HEK293 (cell line): ENCODE data around the gene IPO13.

Experiments
- BCL11B ChIP-seq: fragments of 450-650 bp; formaldehyde crosslinking; IDR thresholded peaks from 2 replicates; pipeline ENCODE4 v1.5.1; 2016; ENCODE audit warnings: low read depth, missing biosample characterization, missing genetic modification characterization
- EGR2 ChIP-seq: fragments of 450-650 bp; formaldehyde crosslinking; IDR thresholded peaks from 2 replicates; pipeline ENCODE4 v1.5.1; 2016; ENCODE audit warnings: low read depth, missing biosample characterization, missing genetic modification characterization
- GLIS2 ChIP-seq: fragments of 450-650 bp; formaldehyde crosslinking; IDR thresholded peaks from 2 replicates; pipeline ENCODE4 v1.5.1; 2016; ENCODE audit warnings: missing biosample characterization, missing genetic modification characterization
- HOXD13 ChIP-seq: sonication (generic); formaldehyde crosslinking; IDR thresholded peaks from 2 replicates; pipeline ENCODE4 v1.8.0; 2022; ENCODE audit warnings: missing genetic modification reagents, borderline replicate concordance
- KLF10 ChIP-seq: fragments of 450-650 bp; IDR thresholded peaks from 2 replicates; pipeline ENCODE4 v1.5.1; 2018; ENCODE audit warnings: missing biosample characterization, mild to moderate bottlenecking, missing genetic modification characterization
- KLF7 ChIP-seq: fragments of 450-650 bp; formaldehyde crosslinking; IDR thresholded peaks from 2 replicates; pipeline ENCODE4 v1.5.1; 2016; ENCODE audit warnings: missing biosample characterization, missing genetic modification characterization, borderline replicate concordance
- REPIN1 ChIP-seq: fragments of 450-650 bp; formaldehyde crosslinking; IDR thresholded peaks from 2 replicates; pipeline ENCODE4 v1.5.1; 2017; ENCODE audit warnings: missing biosample characterization, missing genetic modification characterization, low read depth
- SP2 ChIP-seq: fragments of 450-650 bp; formaldehyde crosslinking; IDR thresholded peaks from 2 replicates; pipeline ENCODE4 v1.5.1; 2016; ENCODE audit warnings: missing biosample characterization, missing genetic modification characterization
- SP3 ChIP-seq: fragments of 450-650 bp; formaldehyde crosslinking; IDR thresholded peaks from 2 replicates; pipeline ENCODE4 v1.5.1; 2016; ENCODE audit warnings: missing biosample characterization, missing genetic modification characterization
- SP7 ChIP-seq: fragments of 450-650 bp; formaldehyde crosslinking; IDR thresholded peaks from 2 replicates; pipeline ENCODE4 v1.5.1; 2016; ENCODE audit warnings: missing biosample characterization, missing genetic modification characterization
- WT1 ChIP-seq: fragments of 450-650 bp; formaldehyde crosslinking; IDR thresholded peaks from 2 replicates; pipeline ENCODE4 v1.5.1; 2016; ENCODE audit warnings: missing biosample characterization, missing genetic modification characterization
- YY1 ChIP-seq: fragments of 450-650 bp; formaldehyde crosslinking; IDR thresholded peaks from 2 replicates; pipeline ENCODE4 v1.5.1; 2018; ENCODE audit warnings: missing biosample characterization, missing genetic modification characterization
- ZFHX2 ChIP-seq: fragments of 450-650 bp; formaldehyde crosslinking; conservative IDR thresholded peaks from 2 replicates; pipeline ENCODE4 v1.5.1; 2016; ENCODE audit warnings: missing biosample characterization, missing genetic modification characterization
- ZNF155 ChIP-seq: fragments of 450-650 bp; formaldehyde crosslinking; IDR thresholded peaks from 2 replicates; pipeline ENCODE4 v1.5.1; 2016; ENCODE audit warnings: missing biosample characterization, missing genetic modification characterization
- ZNF169 ChIP-seq: fragments of 450-650 bp; formaldehyde crosslinking; IDR thresholded peaks from 2 replicates; pipeline ENCODE4 v1.5.1; 2016; ENCODE audit warnings: missing biosample characterization, missing genetic modification characterization
- ZNF629 ChIP-seq: fragments of 450-650 bp; formaldehyde crosslinking; IDR thresholded peaks from 2 replicates; pipeline ENCODE4 v1.5.1; 2017; ENCODE audit warnings: missing biosample characterization, missing genetic modification characterization
- ZXDB ChIP-seq: fragments of 450-650 bp; formaldehyde crosslinking; IDR thresholded peaks from 2 replicates; pipeline ENCODE4 v1.5.1; 2016; ENCODE audit warnings: missing biosample characterization, missing genetic modification characterization
- TF ChIP-seq, protein P1 (sequence below): fragments of 450-650 bp; formaldehyde crosslinking; IDR thresholded peaks from 2 replicates; pipeline ENCODE4 v1.5.1; 2016; ENCODE audit warnings: missing biosample characterization, missing genetic modification characterization
- TF ChIP-seq, protein P2 (sequence below): fragments of 450-650 bp; formaldehyde crosslinking; IDR thresholded peaks from 2 replicates; pipeline ENCODE4 v1.5.1; 2016; ENCODE audit warnings: missing biosample characterization, missing genetic modification characterization
- TF ChIP-seq, protein P3 (sequence below): fragments of 450-650 bp; formaldehyde crosslinking; IDR thresholded peaks from 2 replicates; pipeline ENCODE4 v1.5.1; 2016; ENCODE audit warnings: missing biosample characterization, missing genetic modification characterization, low read depth

Gene IPO13

DNA sequence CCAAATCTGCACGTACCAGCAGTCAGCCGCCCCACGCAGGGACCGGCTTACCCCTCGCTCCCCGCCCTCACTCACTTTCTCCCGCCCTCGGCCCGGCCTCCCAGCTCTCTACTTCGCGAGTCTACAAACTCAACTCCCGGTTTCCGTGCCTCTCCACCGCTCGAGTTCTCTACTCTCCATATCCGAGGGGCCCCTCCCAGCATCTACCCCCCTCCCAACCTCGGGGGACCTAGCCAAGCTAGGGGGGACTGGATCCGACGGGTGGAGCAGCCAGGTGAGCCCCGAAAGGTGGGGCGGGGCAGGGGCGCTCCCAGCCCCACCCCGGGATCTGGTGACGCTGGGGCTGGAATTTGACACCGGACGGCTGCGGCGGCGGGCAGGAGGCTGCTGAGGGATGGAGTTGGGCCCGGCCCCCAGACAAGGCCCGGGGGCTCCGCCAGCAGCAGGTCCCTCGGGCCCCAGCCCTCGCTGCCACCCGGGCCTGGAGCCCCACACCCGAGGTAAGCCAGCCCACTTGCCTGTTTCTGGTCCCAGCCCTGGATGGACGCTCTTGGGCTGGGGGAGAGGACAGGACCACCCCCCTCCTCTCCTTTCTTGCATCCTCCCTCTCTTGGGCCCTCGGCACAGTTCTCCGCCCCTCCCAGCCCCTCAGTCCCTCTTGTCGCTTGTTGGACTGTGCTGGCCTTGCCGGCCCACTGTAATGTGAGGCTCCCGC, 13.2 kb upstream of the IPO13 start, which contains the start of gene ARTN (continued):
- TF ChIP-seq WT1 (tag by site-specific recombination) = peak; percentile 46
- no peak for TF ChIP-seq BCL11B
- TF ChIP-seq KLF10 (tag by site-specific recombination) = peak; percentile 97
- TF ChIP-seq ZNF169 (tag by site-specific recombination) = no peak
- TF ChIP-seq SP3 (tag by site-specific recombination) = peak; percentile 76
- TF ChIP-seq, protein P1, sequence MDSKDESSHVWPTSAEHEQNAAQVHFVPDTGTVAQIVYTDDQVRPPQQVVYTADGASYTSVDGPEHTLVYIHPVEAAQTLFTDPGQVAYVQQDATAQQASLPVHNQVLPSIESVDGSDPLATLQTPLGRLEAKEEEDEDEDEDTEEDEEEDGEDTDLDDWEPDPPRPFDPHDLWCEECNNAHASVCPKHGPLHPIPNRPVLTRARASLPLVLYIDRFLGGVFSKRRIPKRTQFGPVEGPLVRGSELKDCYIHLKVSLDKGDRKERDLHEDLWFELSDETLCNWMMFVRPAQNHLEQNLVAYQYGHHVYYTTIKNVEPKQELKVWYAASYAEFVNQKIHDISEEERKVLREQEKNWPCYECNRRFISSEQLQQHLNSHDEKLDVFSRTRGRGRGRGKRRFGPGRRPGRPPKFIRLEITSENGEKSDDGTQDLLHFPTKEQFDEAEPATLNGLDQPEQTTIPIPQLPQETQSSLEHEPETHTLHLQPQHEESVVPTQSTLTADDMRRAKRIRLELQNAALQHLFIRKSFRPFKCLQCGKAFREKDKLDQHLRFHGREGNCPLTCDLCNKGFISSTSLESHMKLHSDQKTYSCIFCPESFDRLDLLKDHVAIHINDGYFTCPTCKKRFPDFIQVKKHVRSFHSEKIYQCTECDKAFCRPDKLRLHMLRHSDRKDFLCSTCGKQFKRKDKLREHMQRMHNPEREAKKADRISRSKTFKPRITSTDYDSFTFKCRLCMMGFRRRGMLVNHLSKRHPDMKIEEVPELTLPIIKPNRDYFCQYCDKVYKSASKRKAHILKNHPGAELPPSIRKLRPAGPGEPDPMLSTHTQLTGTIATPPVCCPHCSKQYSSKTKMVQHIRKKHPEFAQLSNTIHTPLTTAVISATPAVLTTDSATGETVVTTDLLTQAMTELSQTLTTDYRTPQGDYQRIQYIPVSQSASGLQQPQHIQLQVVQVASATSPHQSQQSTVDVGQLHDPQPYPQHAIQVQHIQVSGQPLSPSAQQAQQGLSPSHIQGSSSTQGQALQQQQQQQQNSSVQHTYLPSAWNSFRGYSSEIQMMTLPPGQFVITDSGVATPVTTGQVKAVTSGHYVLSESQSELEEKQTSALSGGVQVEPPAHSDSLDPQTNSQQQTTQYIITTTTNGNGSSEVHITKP (tag by site-specific recombination) = peak; percentile 95
- TF ChIP-seq ZFHX2 (tag by site-specific recombination) = peak; percentile 51
- TF ChIP-seq, protein P2, sequence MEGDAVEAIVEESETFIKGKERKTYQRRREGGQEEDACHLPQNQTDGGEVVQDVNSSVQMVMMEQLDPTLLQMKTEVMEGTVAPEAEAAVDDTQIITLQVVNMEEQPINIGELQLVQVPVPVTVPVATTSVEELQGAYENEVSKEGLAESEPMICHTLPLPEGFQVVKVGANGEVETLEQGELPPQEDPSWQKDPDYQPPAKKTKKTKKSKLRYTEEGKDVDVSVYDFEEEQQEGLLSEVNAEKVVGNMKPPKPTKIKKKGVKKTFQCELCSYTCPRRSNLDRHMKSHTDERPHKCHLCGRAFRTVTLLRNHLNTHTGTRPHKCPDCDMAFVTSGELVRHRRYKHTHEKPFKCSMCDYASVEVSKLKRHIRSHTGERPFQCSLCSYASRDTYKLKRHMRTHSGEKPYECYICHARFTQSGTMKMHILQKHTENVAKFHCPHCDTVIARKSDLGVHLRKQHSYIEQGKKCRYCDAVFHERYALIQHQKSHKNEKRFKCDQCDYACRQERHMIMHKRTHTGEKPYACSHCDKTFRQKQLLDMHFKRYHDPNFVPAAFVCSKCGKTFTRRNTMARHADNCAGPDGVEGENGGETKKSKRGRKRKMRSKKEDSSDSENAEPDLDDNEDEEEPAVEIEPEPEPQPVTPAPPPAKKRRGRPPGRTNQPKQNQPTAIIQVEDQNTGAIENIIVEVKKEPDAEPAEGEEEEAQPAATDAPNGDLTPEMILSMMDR (tag by site-specific recombination) = no peak
- peak; percentile 5; the same call in 1 of the 2 replicates for TF ChIP-seq EGR2 (tag by site-specific recombination)
- no peak for TF ChIP-seq HOXD13
- TF ChIP-seq REPIN1 = no peak
- TF ChIP-seq ZNF629 (tag by site-specific recombination) = peak; percentile 34; the same call in 1 of the 2 replicates
- TF ChIP-seq SP2 (tag by site-specific recombination) = peak; percentile 71
- TF ChIP-seq, protein P3, sequence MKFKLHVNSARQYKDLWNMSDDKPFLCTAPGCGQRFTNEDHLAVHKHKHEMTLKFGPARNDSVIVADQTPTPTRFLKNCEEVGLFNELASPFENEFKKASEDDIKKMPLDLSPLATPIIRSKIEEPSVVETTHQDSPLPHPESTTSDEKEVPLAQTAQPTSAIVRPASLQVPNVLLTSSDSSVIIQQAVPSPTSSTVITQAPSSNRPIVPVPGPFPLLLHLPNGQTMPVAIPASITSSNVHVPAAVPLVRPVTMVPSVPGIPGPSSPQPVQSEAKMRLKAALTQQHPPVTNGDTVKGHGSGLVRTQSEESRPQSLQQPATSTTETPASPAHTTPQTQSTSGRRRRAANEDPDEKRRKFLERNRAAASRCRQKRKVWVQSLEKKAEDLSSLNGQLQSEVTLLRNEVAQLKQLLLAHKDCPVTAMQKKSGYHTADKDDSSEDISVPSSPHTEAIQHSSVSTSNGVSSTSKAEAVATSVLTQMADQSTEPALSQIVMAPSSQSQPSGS (tag by site-specific recombination) = no peak
- peak; percentile 68; the same call in 1 of the 2 replicates for TF ChIP-seq KLF7
- peak; percentile 27; the same call in 1 of the 2 replicates for TF ChIP-seq SP7
- TF ChIP-seq ZNF155 (tag by site-specific recombination) = no peak
- TF ChIP-seq GLIS2 (tag by site-specific recombination) = peak; percentile 90
- TF ChIP-seq ZXDB (tag by site-specific recombination) = peak; percentile 71; the same call in 1 of the 2 replicates
- no peak for TF ChIP-seq YY1 (tag by site-specific recombination)
